H1 (cell line): ENCODE data around the gene NXN. TPM values are rescaled to one million over a fixed set of nuclear protein-coding genes. Genes with fewer than 3 reads are reported as not detected.
A peak's percentile ranks its signal among the peaks of the same experiment; 100 is the strongest.

Experiments
- CTCF ChIA-PET: fragments of 300-600 bp; sonication (Branson Sonifier 250); formaldehyde crosslinking; loops from one replicate; lab custom pipeline; 2021; ENCODE audit not compliant: partially characterized antibody; lab: Charles Lee
- POLR2A ChIA-PET: fragments of 300-600 bp; sonication (Branson Sonifier 250); formaldehyde crosslinking; loops from one replicate; lab custom pipeline; 2021; ENCODE audit warnings: inconsistent platforms; ENCODE audit not compliant: partially characterized antibody; lab: Charles Lee
- DNase-seq, 2 experiments: peaks; one replicate each; pipeline versions ENCODE4 v3.0.0 to v3.0.0-alpha.2; 2010 to 2022; ENCODE audit warnings: low spot score in 2 of 2, low read depth in 1 of 2, mixed read lengths in 1 of 2
- FAIRE-seq: peaks from 2 replicates; lab custom pipeline; 2011; peaks lifted over from hg19 to GRCh38; lab: Jason Lieb, UNC
- H2AFZ ChIP-seq: 2 replicates; pipeline ENCODE4 v1.8.1; 2012; ENCODE audit warnings: low read length, inconsistent platforms
- H2AK5ac ChIP-seq: 2 replicates; pipeline ENCODE4 v1.6.1; 2013; ENCODE audit warnings: low read depth, low read length
- H2BK120ac ChIP-seq: replicated peaks from 2 replicates; pipeline ENCODE3; 2013; ENCODE audit warnings: low read depth, low read length, inconsistent platforms
- H2BK12ac ChIP-seq: 2 replicates; pipeline ENCODE4 v1.6.1; 2013; ENCODE audit warnings: low read depth, low read length
- H2BK15ac ChIP-seq: 2 replicates; pipeline ENCODE4 v1.6.1; 2013; ENCODE audit warnings: low read length
- H2BK20ac ChIP-seq: 2 replicates; pipeline ENCODE4 v1.6.1; 2013; ENCODE audit warnings: low read length
- H2BK5ac ChIP-seq: 2 replicates; pipeline ENCODE4 v1.6.1; 2013; ENCODE audit warnings: low read depth, low read length
- H3K14ac ChIP-seq: 2 replicates; pipeline ENCODE4 v1.6.1; 2013; ENCODE audit warnings: inconsistent platforms; ENCODE audit not compliant: insufficient read length
- H3K18ac ChIP-seq: 2 replicates; pipeline ENCODE4 v1.6.1; 2013; ENCODE audit warnings: low read length; ENCODE audit errors: extremely low read depth
- H3K23ac ChIP-seq: 2 replicates; pipeline ENCODE4 v1.6.1; 2013; ENCODE audit warnings: inconsistent platforms; ENCODE audit not compliant: insufficient read length
- H3K23me2 ChIP-seq: 2 replicates; pipeline ENCODE4 v1.6.1; 2013; ENCODE audit warnings: low read depth, low read length
- H3K27ac ChIP-seq: 2 replicates; pipeline ENCODE4 v1.6.1; 2011; ENCODE audit warnings: low read depth, low read length, inconsistent platforms
- H3K27me3 ChIP-seq, 4 experiments: replicated peaks in 1 of 4; 1 replicate in 1 of 4; 2 replicates in 3 of 4; pipeline versions ENCODE4 v1.6.1 to v1.8.1; 2011 to 2013; ENCODE audit warnings: low read length in 3 of 4, mild to moderate bottlenecking in 3 of 4, inconsistent platforms in 2 of 4, mixed read lengths in 2 of 4, moderate library complexity in 1 of 4; ENCODE audit not compliant: control insufficient read depth in 3 of 4, insufficient read depth in 3 of 4; ENCODE audit errors: extremely low read depth in 1 of 4
- H3K36me3 ChIP-seq, 4 experiments: 2 replicates each; pipeline versions ENCODE4 v1.6.1 to v1.8.1; 2011 to 2013; ENCODE audit warnings: mild to moderate bottlenecking in 4 of 4, low read length in 3 of 4, moderate library complexity in 2 of 4, control low read depth in 1 of 4, inconsistent platforms in 1 of 4; ENCODE audit not compliant: insufficient read depth in 4 of 4, control insufficient read depth in 2 of 4
- H3K4ac ChIP-seq: replicated peaks from 2 replicates; pipeline ENCODE3; 2013; ENCODE audit warnings: low read length, low read depth, mixed read lengths, inconsistent platforms; ENCODE audit not compliant: insufficient read length
- H3K4me1 ChIP-seq, 4 experiments: replicated peaks in 1 of 4; 1 replicate in 1 of 4; 2 replicates in 3 of 4; pipeline versions ENCODE4 v1.6.1 to v1.8.1; 2011 to 2013; ENCODE audit warnings: low read length in 3 of 4, inconsistent platforms in 2 of 4, mixed read lengths in 1 of 4; ENCODE audit not compliant: insufficient read depth in 4 of 4, control insufficient read depth in 3 of 4
- H3K4me2 ChIP-seq, 2 experiments: 2 replicates each; pipeline versions ENCODE4 v1.6.1 to v1.8.1; 2011 to 2013; ENCODE audit warnings: low read depth in 2 of 2, low read length in 2 of 2, control low read depth in 1 of 2, inconsistent platforms in 1 of 2, mild to moderate bottlenecking in 1 of 2; ENCODE audit not compliant: insufficient read depth in 1 of 2
- H3K4me3 ChIP-seq, 4 experiments: fragments of 200-600, 300-600 bp in 1 of 4; sonication (generic), shearing (Covaris generic), sonication (Bioruptor Twin) in 1 of 4; 2 replicates each; pipeline versions ENCODE4 v1.5.1 to v1.8.1; 2011 to 2016; ENCODE audit warnings: low read length in 4 of 4, low read depth in 3 of 4, control low read depth in 2 of 4, inconsistent platforms in 2 of 4, mild to moderate bottlenecking in 2 of 4, mixed read lengths in 1 of 4, moderate library complexity in 1 of 4; ENCODE audit not compliant: insufficient read depth in 2 of 4; ENCODE audit errors: extremely low read depth in 1 of 4
- H3K56ac ChIP-seq: replicated peaks from 2 replicates; pipeline ENCODE3; 2013; ENCODE audit warnings: low read depth, mild to moderate bottlenecking, mixed read lengths, low read length, inconsistent platforms; ENCODE audit not compliant: insufficient read length
- H3K79me1 ChIP-seq: 2 replicates; pipeline ENCODE4 v1.6.1; 2013; ENCODE audit warnings: low read depth, low read length, control low read depth
- H3K79me2 ChIP-seq, 2 experiments: 2 replicates each; pipeline versions ENCODE4 v1.6.1 to v1.8.1; 2012 to 2013; ENCODE audit warnings: low read length in 2 of 2, mild to moderate bottlenecking in 2 of 2, inconsistent platforms in 1 of 2; ENCODE audit not compliant: insufficient read depth in 2 of 2, control insufficient read depth in 1 of 2
- H3K9ac ChIP-seq, 4 experiments: replicated peaks in 1 of 4; 1 replicate in 1 of 4; 2 replicates in 3 of 4; pipeline versions ENCODE4 v1.6.1 to v1.8.1; 2011 to 2013; ENCODE audit warnings: low read depth in 3 of 4, low read length in 3 of 4, control low read depth in 2 of 4, mild to moderate bottlenecking in 2 of 4, moderate library complexity in 2 of 4, inconsistent platforms in 1 of 4; ENCODE audit errors: extremely low read depth in 1 of 4
- H3K9me3 ChIP-seq, 2 experiments: 2 replicates each; pipeline versions ENCODE4 v1.6.1 to v1.8.1; 2012 to 2013; ENCODE audit warnings: mild to moderate bottlenecking in 2 of 2, moderate library complexity in 2 of 2, control low read depth in 1 of 2, inconsistent platforms in 1 of 2, low read depth in 1 of 2, low read length in 1 of 2, mixed read lengths in 1 of 2; ENCODE audit not compliant: insufficient read depth in 2 of 2
- H4K20me1 ChIP-seq, 2 experiments: replicated peaks in 1 of 2; 2 replicates each; pipeline versions ENCODE3 to v1.8.1; 2011 to 2013; ENCODE audit warnings: inconsistent platforms in 2 of 2, low read length in 2 of 2, mild to moderate bottlenecking in 1 of 2; ENCODE audit not compliant: insufficient read depth in 2 of 2, control insufficient read depth in 1 of 2
- H4K5ac ChIP-seq: 2 replicates; pipeline ENCODE4 v1.6.1; 2013; ENCODE audit warnings: low read length, low read depth, mixed read lengths, inconsistent platforms; ENCODE audit not compliant: insufficient read length
- H4K8ac ChIP-seq: 2 replicates; pipeline ENCODE4 v1.8.0; 2013; ENCODE audit warnings: mild to moderate bottlenecking, moderate library complexity, low read length, inconsistent platforms; ENCODE audit not compliant: insufficient read depth; ENCODE audit errors: extremely low read depth
- H4K91ac ChIP-seq: replicated peaks from 2 replicates; pipeline ENCODE3; 2013; ENCODE audit warnings: low read length, mixed read lengths, inconsistent platforms; ENCODE audit not compliant: insufficient read length
- BACH1 ChIP-seq: IDR thresholded peaks from 2 replicates; pipeline ENCODE4 v1.6.1; 2012; ENCODE audit warnings: low read length, improper control_type of control experiment
- EP300 ChIP-seq, 2 experiments: IDR thresholded peaks; 1 replicate in 1 of 2; 2 replicates in 1 of 2; pipeline ENCODE4 v1.6.1; 2011 to 2012; ENCODE audit warnings: low read depth in 2 of 2, low read length in 2 of 2, mild to moderate bottlenecking in 2 of 2, borderline replicate concordance in 1 of 2, inconsistent platforms in 1 of 2, moderate library complexity in 1 of 2
- FOSL1 ChIP-seq: IDR thresholded peaks from 2 replicates; pipeline ENCODE4 v1.6.1; 2011; ENCODE audit warnings: mild to moderate bottlenecking, low read depth, low read length, moderate library complexity; ENCODE audit not compliant: insufficient read depth
- GABPA ChIP-seq: IDR thresholded peaks from 2 replicates; pipeline ENCODE4 v1.6.1; 2011; ENCODE audit warnings: mild to moderate bottlenecking, low read length, moderate library complexity, borderline replicate concordance; ENCODE audit not compliant: insufficient read depth
- GTF2F1 ChIP-seq: IDR thresholded peaks from 2 replicates; pipeline ENCODE4 v1.6.1; 2012; ENCODE audit warnings: low read depth, low read length, improper control_type of control experiment, borderline replicate concordance
- HDAC2 ChIP-seq, 2 experiments: fragments of 300-600 bp in 1 of 2; sonication (generic) in 1 of 2; IDR thresholded peaks; 2 replicates each; pipeline ENCODE4 v1.6.1; 2011 to 2012; ENCODE audit warnings: low read depth in 2 of 2, low read length in 2 of 2, mild to moderate bottlenecking in 2 of 2, moderate library complexity in 2 of 2, borderline replicate concordance in 1 of 2, inconsistent platforms in 1 of 2
- HDAC6 ChIP-seq: IDR thresholded peaks from one replicate; pipeline ENCODE4 v1.7.1; 2012; ENCODE audit warnings: low read depth, mild to moderate bottlenecking, inconsistent platforms, low read length, moderate library complexity
- RNF2 ChIP-seq: fragments of 200-900, 300-1000 bp; sonication (generic); IDR thresholded peaks from 2 replicates; pipeline ENCODE4 v1.7.1; 2016; ENCODE audit warnings: borderline replicate concordance, low read depth, mild to moderate bottlenecking, antibody characterized with exemption, low read length; ENCODE audit not compliant: poor library complexity, severe bottlenecking; ENCODE audit errors: missing control alignments
- RXRA ChIP-seq: IDR thresholded peaks from 2 replicates; pipeline ENCODE4 v1.6.1; 2011; ENCODE audit warnings: low read depth, mild to moderate bottlenecking, low read length, moderate library complexity; ENCODE audit not compliant: insufficient read depth
- SIN3A ChIP-seq, 2 experiments: IDR thresholded peaks in 1 of 2; conservative IDR thresholded peaks in 1 of 2; 2 replicates each; pipeline ENCODE4 v1.6.1; 2011 to 2012; ENCODE audit warnings: low read length in 2 of 2, improper control_type of control experiment in 1 of 2, low read depth in 1 of 2, mild to moderate bottlenecking in 1 of 2
- SP1 ChIP-seq: IDR thresholded peaks from 2 replicates; pipeline ENCODE4 v1.6.1; 2011; ENCODE audit warnings: low read depth, low read length
- YY1 ChIP-seq: IDR thresholded peaks from 2 replicates; pipeline ENCODE4 v1.6.1; 2011; ENCODE audit warnings: low read depth, mild to moderate bottlenecking, low read length
- WGBS, 2 experiments: shearing (Covaris generic) in 1 of 2; methylation state at CpG; one replicate each; pipeline versions ENCODE4 v1.1.6 to v1.1.7; 2013 to 2015; ENCODE audit warnings: low lambda C conversion rate in 2 of 2, mixed read lengths in 2 of 2, inconsistent platforms in 1 of 2, low coverage in 1 of 2, missing lambda C conversion rate in 1 of 2; ENCODE audit not compliant: insufficient replicate concordance in 2 of 2, insufficient coverage in 1 of 2, insufficient read length in 1 of 2; ENCODE audit errors: extremely low coverage in 1 of 2, missing lambda C conversion rate in 1 of 2; 5-methylcytosine and 5-hydroxymethylcytosine counted together
- polyA plus RNA-seq, 7 experiments: library from polyadenylated mRNA; depleted of rRNA in 3 of 7; stranded (reverse) in 5 of 7; unstranded in 2 of 7; fragments of >200 nt in 5 of 7; fragments of 200-250 nt in 2 of 7; gene quantifications; 1 replicate in 5 of 7; 2 replicates in 1 of 7; 4 replicates in 1 of 7; pipeline versions ENCODE4 v1.2.1 to v1.2.3, GENCODE V29; 2011 to 2013; ENCODE audit warnings: missing spikeins in 2 of 7, mixed read lengths in 2 of 7
- total RNA-seq: library from RNA; stranded (reverse); fragmentation: NEBNext Ultra II Directional; extraction: Animal tissue kit (Norgen Biotek cat#: 25700); gene quantifications from 2 replicates; pipeline ENCODE4 v1.2.1, GENCODE V29; 2021

NXN gene
- total and polyA plus RNA-seq, 2 of the 8 experiments (the other 6 are each of a cell fraction or from before 2014, with no cell fraction given), result 94.1 to 107 TPM

GRCh38 chr17:914561-914960 is 65.0 kb downstream of the NXN start:
- peaks cover 3 to 15% (median 4%) of the 10 kb centered on the region in 4 experiments; a peak in 5 of 7 replicates for H3K4me1 ChIP-seq
- TF ChIP-seq HDAC6 (no peak), YY1 (no peak), EP300 (IDR thresholded peaks at IDR 0.05; ENCODE audit: borderline replicate concordance in 1 of 2, low read depth in 2 of 2, low read length in 2 of 2) (no peak), SP1 (no peak), GABPA (no peak), GTF2F1 (no peak), SIN3A (conservative IDR thresholded peaks at IDR 0.05 in 1 of 2, IDR thresholded peaks at IDR 0.05 in 1 of 2; ENCODE audit: low read depth in 1 of 2, low read length in 2 of 2) (no peak), RXRA (no peak), RNF2 (no peak), HDAC2 (IDR thresholded peaks at IDR 0.05; ENCODE audit: borderline replicate concordance in 1 of 2, low read depth in 2 of 2, low read length in 2 of 2) (no peak), FOSL1 (no peak), BACH1 (no peak)

More at GRCh38 chr17:914561-914960, 65.0 kb downstream of the NXN start:
- Histone ChIP-seq H3K18ac (no peak overlapping the region), H4K20me1 (peaks cover 0 to 2% of the 10 kb centered on the region in 2 experiments), H2AFZ (no peak overlapping the region), H3K56ac (no peak overlapping the region), H2BK20ac (no peak overlapping the region), H3K27ac (no peak overlapping the region), H2BK15ac (no peak overlapping the region), H3K23me2 (no peaks in the 10 kb centered on the region), H2BK5ac (peak overlapping the region; percentile 56; the same call in 1 of the 2 replicates), H3K14ac (no peak overlapping the region), H3K9ac (no peak overlapping the region), H3K4me3 (no peak overlapping the region), H3K27me3 (no peaks in the 10 kb centered on the region), H3K79me2 (peaks cover 0 to 67% of the 10 kb centered on the region in 2 experiments; a peak in 2 of 4 replicates), H2BK120ac (no peak overlapping the region), H4K5ac (no peak overlapping the region), H2BK12ac (peak overlapping the region; percentile 85; the same call in 1 of the 2 replicates), H3K36me3 (0 out of 8 replicates have a peak, but pooled peaks cover 0 to 3% (median 0%) of the 10 kb centered on the region in 4 experiments), H3K4ac (no peak overlapping the region), H3K23ac (no peak overlapping the region), H3K9me3 (no peaks in the 10 kb centered on the region), H4K8ac (no peak overlapping the region), H3K4me2 (no peak overlapping the region), H4K91ac (peak overlapping the region; percentile 15), H2AK5ac (peak overlapping the region; percentile 93), H3K79me1 (peaks cover 14% of the 10 kb centered on the region)
- no peak for FAIRE-seq
- 93% methylated on average over 9 of the region's 9 CpGs; no CpG with 5 or more reads in 1 of the 2 experiments for WGBS, 2 experiments
- CTCF ChIA-PET, result interaction anchor here (1.0 to 4.5 kb wide), 7 partner anchors 8 to 76 kb away, joined by 3 to 22 read pairs (median 3); no protein-coding TSS in a partner anchor
- POLR2A ChIA-PET, result interaction anchor here (0.7 to 1.6 kb wide), 3 partner anchors 35 to 63 kb away, joined by 3 to 5 read pairs (median 5); no protein-coding TSS in a partner anchor
- DNase-seq, result no peak
